ENCODE results near the gene LACTBL1. TPM values are rescaled to one million over a fixed set of nuclear protein-coding genes. Genes with fewer than 3 reads are reported as not detected.

LACTBL1 gene
- total RNA-seq, 1 experiment from 2014 or later: 0.28 TPM

DNA sequence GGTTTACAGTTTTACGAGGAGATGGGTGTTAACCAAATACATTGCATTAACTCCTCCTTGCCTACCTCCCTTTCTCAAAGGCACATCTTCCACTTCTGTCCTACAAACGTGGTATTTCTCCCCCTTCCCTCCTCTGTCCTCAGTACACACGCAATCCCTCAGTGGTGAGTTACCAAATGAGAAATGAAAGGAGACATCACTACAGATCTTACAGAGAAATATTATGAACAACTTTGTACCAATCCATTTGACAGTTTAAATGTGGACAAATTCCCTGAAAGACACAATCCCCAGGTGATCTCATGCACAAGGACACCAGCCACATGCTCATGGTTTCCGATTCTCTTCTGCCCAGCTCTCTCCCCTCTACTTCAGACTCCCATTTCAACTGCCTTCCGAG, 6.4 kb downstream of the LACTBL1 start:
- Histone ChIP-seq H3K79me2 (ENCODE audit: low read depth) (no peaks in the 10 kb centered on the region), H3K27me3 (ENCODE audit: insufficient read depth, low read depth) (no peaks in the 10 kb centered on the region), H3K4me3 (no peak overlapping the region), H3K9me3 (ENCODE audit: insufficient read depth, low read depth) (no peaks in the 10 kb centered on the region), H3K36me3 (ENCODE audit: low read depth) (no peaks in the 10 kb centered on the region), H3K4me1 (replicated peaks; ENCODE audit: insufficient read depth) (peaks cover 6% of the 10 kb centered on the region), H3K27ac (no peak overlapping the region), H3F3A (ENCODE audit: insufficient read depth, low read depth) (peaks cover 7% of the 10 kb centered on the region; the same call in 1 of the 2 replicates), H2AFZ (no peak overlapping the region), H4K20me1 (ENCODE audit: insufficient read depth) (no peaks in the 10 kb centered on the region), H3K9me2 (ENCODE audit: insufficient read depth) (no peaks in the 10 kb centered on the region), H3K4me2 (no peak overlapping the region)
- intact Hi-C loops (cut with micrococcal nuclease; ENCODE audit: unreplicated experiment): no loop called here
- POLR2A ChIA-PET (ENCODE audit: unreplicated experiment): no interaction called here
- TF ChIP-seq, protein P1, sequence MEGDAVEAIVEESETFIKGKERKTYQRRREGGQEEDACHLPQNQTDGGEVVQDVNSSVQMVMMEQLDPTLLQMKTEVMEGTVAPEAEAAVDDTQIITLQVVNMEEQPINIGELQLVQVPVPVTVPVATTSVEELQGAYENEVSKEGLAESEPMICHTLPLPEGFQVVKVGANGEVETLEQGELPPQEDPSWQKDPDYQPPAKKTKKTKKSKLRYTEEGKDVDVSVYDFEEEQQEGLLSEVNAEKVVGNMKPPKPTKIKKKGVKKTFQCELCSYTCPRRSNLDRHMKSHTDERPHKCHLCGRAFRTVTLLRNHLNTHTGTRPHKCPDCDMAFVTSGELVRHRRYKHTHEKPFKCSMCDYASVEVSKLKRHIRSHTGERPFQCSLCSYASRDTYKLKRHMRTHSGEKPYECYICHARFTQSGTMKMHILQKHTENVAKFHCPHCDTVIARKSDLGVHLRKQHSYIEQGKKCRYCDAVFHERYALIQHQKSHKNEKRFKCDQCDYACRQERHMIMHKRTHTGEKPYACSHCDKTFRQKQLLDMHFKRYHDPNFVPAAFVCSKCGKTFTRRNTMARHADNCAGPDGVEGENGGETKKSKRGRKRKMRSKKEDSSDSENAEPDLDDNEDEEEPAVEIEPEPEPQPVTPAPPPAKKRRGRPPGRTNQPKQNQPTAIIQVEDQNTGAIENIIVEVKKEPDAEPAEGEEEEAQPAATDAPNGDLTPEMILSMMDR (conservative IDR thresholded peaks at IDR 0.05): no peak
- no peak for TF ChIP-seq EZH2 (IDR thresholded peaks at IDR 0.05; ENCODE audit: low read depth)
- DNase-seq: no peak
- CTCF ChIA-PET: no interaction called here
- no TSS peak for BruUV-seq (replicated peaks)

DNA sequence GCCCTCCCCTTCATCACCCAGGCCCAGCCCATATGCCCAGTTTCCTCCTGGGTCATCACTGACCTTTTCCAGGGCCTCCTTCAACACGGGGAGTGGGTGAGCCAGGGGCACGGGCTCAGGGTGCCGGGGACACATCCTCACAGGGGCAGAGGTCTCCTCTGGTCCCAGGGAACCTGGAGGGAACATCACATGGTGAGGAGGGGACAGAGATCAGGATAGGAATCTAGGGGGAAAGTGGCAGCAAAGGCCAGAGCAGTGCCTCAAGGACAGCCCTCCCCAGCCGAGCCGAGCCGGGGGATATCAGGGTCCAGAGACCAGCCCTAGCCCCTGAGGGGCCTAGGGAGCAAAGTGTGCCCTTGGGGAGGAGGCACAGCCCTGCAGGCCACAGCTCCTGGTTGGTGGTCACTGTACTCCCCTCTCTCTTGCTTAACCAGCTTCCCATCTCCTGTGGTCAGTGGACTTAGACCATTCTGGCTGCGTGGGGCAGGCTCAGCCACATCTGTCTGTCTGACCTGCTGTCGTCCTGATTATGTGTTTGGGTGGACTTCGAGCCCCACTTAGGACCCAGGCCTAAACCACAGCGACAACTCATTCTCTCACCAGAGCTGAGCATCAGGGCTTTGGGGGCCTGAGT, 9.5 kb downstream of the LACTBL1 start:
- Histone ChIP-seq H2AFZ (no peak overlapping the region), H3K36me3 (ENCODE audit: low read depth) (no peaks in the 10 kb centered on the region), H3K79me2 (ENCODE audit: low read depth) (no peaks in the 10 kb centered on the region), H3K4me2 (no peak overlapping the region), H3K27me3 (ENCODE audit: insufficient read depth, low read depth) (no peaks in the 10 kb centered on the region), H3K27ac (no peak overlapping the region), H3F3A (ENCODE audit: insufficient read depth, low read depth) (no peaks in the 10 kb centered on the region), H3K9me2 (ENCODE audit: insufficient read depth) (no peaks in the 10 kb centered on the region), H3K4me1 (replicated peaks; ENCODE audit: insufficient read depth) (no peaks in the 10 kb centered on the region), H3K4me3 (no peak overlapping the region), H3K9me3 (ENCODE audit: insufficient read depth, low read depth) (no peaks in the 10 kb centered on the region), H4K20me1 (ENCODE audit: insufficient read depth) (no peaks in the 10 kb centered on the region)
- ChIA-PET POLR2A (ENCODE audit: unreplicated experiment) (interaction anchor here (0.6 kb wide), 1 partner anchor 55 kb away, joined by 7 read pairs; no protein-coding TSS in a partner anchor), CTCF (no interaction called here)
- no peak for TF ChIP-seq EZH2 (IDR thresholded peaks at IDR 0.05; ENCODE audit: low read depth)
- TF ChIP-seq, protein P1 (conservative IDR thresholded peaks at IDR 0.05): no peak
- no peak for DNase-seq
- BruUV-seq (replicated peaks): no TSS peak
- intact Hi-C loops (cut with micrococcal nuclease; ENCODE audit: unreplicated experiment): no loop called here

DNA sequence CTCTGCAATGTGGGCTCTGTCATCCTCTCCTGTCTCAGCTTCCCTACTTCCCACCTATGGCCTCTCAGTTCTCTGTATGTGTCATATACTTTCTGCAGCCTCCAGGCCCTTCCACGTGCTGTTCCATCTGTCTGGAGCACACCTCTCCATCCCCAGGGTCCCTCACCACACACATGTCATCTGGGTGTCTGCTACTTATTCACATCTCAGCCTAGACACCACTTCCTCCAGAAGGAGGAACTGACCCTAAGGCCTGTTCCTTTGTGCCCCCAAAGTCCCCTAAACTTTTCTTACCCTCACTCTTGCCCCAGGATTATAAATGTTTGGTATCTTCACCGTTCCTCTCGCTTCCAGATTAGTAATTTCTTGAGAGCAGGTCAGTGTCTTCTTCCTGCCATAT, 10.1 kb downstream of the LACTBL1 start:
- intact Hi-C loops (cut with micrococcal nuclease; ENCODE audit: unreplicated experiment): no loop called here
- POLR2A ChIA-PET (ENCODE audit: unreplicated experiment): no interaction called here
- no peaks in the 10 kb centered on the region for H3K27me3 ChIP-seq (ENCODE audit: insufficient read depth, low read depth)
- no peaks in the 10 kb centered on the region for H3F3A ChIP-seq (ENCODE audit: insufficient read depth, low read depth)
- CTCF ChIA-PET: no interaction called here
- H3K9me2 ChIP-seq (ENCODE audit: insufficient read depth): no peaks in the 10 kb centered on the region
- no peaks in the 10 kb centered on the region for H4K20me1 ChIP-seq (ENCODE audit: insufficient read depth)
- TF ChIP-seq, protein P1 (conservative IDR thresholded peaks at IDR 0.05): no peak
- no peak for TF ChIP-seq EZH2 (IDR thresholded peaks at IDR 0.05; ENCODE audit: low read depth)
- H3K4me1 ChIP-seq (replicated peaks; ENCODE audit: insufficient read depth): no peaks in the 10 kb centered on the region
- H3K36me3 ChIP-seq (ENCODE audit: low read depth): no peaks in the 10 kb centered on the region
- no peak overlapping the region for H2AFZ ChIP-seq
- no peaks in the 10 kb centered on the region for H3K9me3 ChIP-seq (ENCODE audit: insufficient read depth, low read depth)
- no TSS peak for BruUV-seq (replicated peaks)
- no peak overlapping the region for H3K4me3 ChIP-seq
- no peaks in the 10 kb centered on the region for H3K79me2 ChIP-seq (ENCODE audit: low read depth)
- no peak for DNase-seq
- no peak overlapping the region for H3K4me2 ChIP-seq
- no peak overlapping the region for H3K27ac ChIP-seq
